AG04449 (cell line): ENCODE measurements around the gene GABRR1.
"Not testable (repeated sequence)": the region's sequence is repeated elsewhere in the genome, so short reads cannot be mapped to it uniquely, and the experiment has no call there.

Experiments used
- CTCF ChIA-PET: fragments of 350-600 bp; formaldehyde crosslinking; extraction: SDS; loops from one replicate; lab custom pipeline; 2021; ENCODE audit warnings: antibody characterized with exemption; lab: Yijun Ruan, JAX
- POLR2A ChIA-PET: fragments of 400-600, 350-600 bp; formaldehyde crosslinking; extraction: SDS; loops from one replicate; lab custom pipeline; 2020; ENCODE audit warnings: antibody characterized with exemption, inconsistent platforms; lab: Yijun Ruan, JAX
- DNase-seq: peaks from one replicate; pipeline ENCODE4 v3.0.0-alpha.2; 2010; ENCODE audit warnings: low read depth, low spot score
- H3K4me3 ChIP-seq: 2 replicates; pipeline ENCODE4 v1.5.1; 2011; ENCODE audit warnings: low read depth, mild to moderate bottlenecking, control low read depth, low read length
- CTCF ChIP-seq: IDR thresholded peaks from one replicate; pipeline ENCODE4 v1.5.1; 2011; ENCODE audit warnings: mild to moderate bottlenecking, moderate library complexity, low read length, control low read depth, inconsistent platforms; ENCODE audit not compliant: insufficient read depth; ENCODE audit errors: missing control alignments

The GABRR1 gene

GRCh38 chr6:89139509-89140346 lies 77.4 kb downstream of the GABRR1 start:
- CTCF ChIA-PET, result interaction anchor here (0.7 to 2.6 kb wide), 3 partner anchors 10 to 156 kb away, joined by 3 to 12 read pairs (median 3); no protein-coding TSS in a partner anchor
- no peak overlapping the region for H3K4me3 ChIP-seq
- POLR2A ChIA-PET, result interaction anchor here (1.4 kb wide), 1 partner anchor 59 kb away, joined by 3 read pairs; the partner anchor contains the start of gene PNRC1
- TF ChIP-seq CTCF, result no peak
- DNase-seq, result no peak

- H3K4me3 ChIP-seq, result no peak overlapping the region
- CTCF ChIA-PET, result interaction anchor here (1.4 to 2.6 kb wide), 2 partner anchors 16 to 155 kb away, joined by 3 to 12 read pairs; no protein-coding TSS in a partner anchor
- no peak for TF ChIP-seq CTCF
- POLR2A ChIA-PET, result no interaction called here
- no peak for DNase-seq
These were observed 79.0 kb downstream of the GABRR1 start for GRCh38 chr6:89138173-89138572.

- POLR2A ChIA-PET, result no interaction called here
- CTCF ChIA-PET, result interaction anchor here (0.5 kb wide), 1 partner anchor 151 kb away, joined by 3 read pairs; no protein-coding TSS in a partner anchor
- no peak overlapping the region for H3K4me3 ChIP-seq
- TF ChIP-seq CTCF, result no peak
- DNase-seq, result no peak
These were observed 82.4 kb downstream of the GABRR1 start for GRCh38 chr6:89134723-89135122.

- POLR2A ChIA-PET, result no interaction called here
- no peak for TF ChIP-seq CTCF
- no peak overlapping the region for H3K4me3 ChIP-seq
- CTCF ChIA-PET, result no interaction called here
- no peak for DNase-seq
These were observed 83.2 kb downstream of the GABRR1 start for GRCh38 chr6:89133981-89134380.

- no peak overlapping the region for H3K4me3 ChIP-seq
- TF ChIP-seq CTCF, result no peak
- no peak for DNase-seq
- ChIA-PET CTCF (interaction anchor here (1.1 to 1.6 kb wide), 3 partner anchors 9 to 109 kb away, joined by 3 to 5 read pairs (median 4); no protein-coding TSS in a partner anchor), POLR2A (no interaction called here)
These were observed 85.1 kb downstream of the GABRR1 start for GRCh38 chr6:89132057-89132456.

GRCh38 chr6:89131599-89131998 lies 85.6 kb downstream of the GABRR1 start:
- TF ChIP-seq CTCF, result no peak
- no peak for DNase-seq
- no peak overlapping the region for H3K4me3 ChIP-seq
- POLR2A ChIA-PET, result no interaction called here
- CTCF ChIA-PET, result interaction anchor here (0.8 to 1.6 kb wide), 4 partner anchors 9 to 110 kb away, joined by 3 to 5 read pairs (median 4); no protein-coding TSS in a partner anchor

- POLR2A ChIA-PET, DNase-seq, H3K4me3 ChIP-seq: not testable (repeated sequence)
- CTCF ChIA-PET, result interaction anchor here (1.9 kb wide), 1 partner anchor 113 kb away, joined by 4 read pairs; no protein-coding TSS in a partner anchor
These were observed 88.9 kb downstream of the GABRR1 start for GRCh38 chr6:89128256-89128671.
